GM10266 (cell line): ENCODE measurements around the gene SFSWAP.

ENCODE experiments used
- DNase-seq: peaks from one replicate; pipeline ENCODE4 v3.0.0; 2012; ENCODE audit errors: extremely low spot score
- TF ChIP-seq, protein P1 (sequence below): IDR thresholded peaks from 2 replicates; pipeline ENCODE4 v1.5.1; 2012; ENCODE audit warnings: mild to moderate bottlenecking, low read depth; ENCODE audit not compliant: control insufficient read depth, insufficient read depth; ENCODE audit errors: missing control alignments

The SFSWAP gene

DNA sequence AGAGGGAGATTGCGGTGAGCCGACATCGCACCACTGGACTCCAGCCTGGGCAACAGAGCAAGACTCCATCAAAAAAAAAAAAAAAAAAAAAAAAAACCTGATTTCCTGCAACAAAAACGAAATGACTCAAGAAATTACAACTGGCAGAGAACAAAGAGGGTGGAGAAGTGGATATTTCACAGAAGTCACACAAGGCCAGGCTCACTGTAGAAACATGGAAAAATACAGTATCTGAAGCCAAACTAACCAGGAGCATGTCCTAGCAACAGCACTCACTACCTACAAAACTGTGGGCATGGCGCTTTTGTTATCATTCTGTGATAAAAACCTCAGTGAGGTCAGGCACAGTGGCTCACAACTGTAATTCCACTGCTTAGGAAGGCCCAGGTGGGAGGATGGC is 105.6 kb downstream of the SFSWAP start:
- TF ChIP-seq, protein P1, sequence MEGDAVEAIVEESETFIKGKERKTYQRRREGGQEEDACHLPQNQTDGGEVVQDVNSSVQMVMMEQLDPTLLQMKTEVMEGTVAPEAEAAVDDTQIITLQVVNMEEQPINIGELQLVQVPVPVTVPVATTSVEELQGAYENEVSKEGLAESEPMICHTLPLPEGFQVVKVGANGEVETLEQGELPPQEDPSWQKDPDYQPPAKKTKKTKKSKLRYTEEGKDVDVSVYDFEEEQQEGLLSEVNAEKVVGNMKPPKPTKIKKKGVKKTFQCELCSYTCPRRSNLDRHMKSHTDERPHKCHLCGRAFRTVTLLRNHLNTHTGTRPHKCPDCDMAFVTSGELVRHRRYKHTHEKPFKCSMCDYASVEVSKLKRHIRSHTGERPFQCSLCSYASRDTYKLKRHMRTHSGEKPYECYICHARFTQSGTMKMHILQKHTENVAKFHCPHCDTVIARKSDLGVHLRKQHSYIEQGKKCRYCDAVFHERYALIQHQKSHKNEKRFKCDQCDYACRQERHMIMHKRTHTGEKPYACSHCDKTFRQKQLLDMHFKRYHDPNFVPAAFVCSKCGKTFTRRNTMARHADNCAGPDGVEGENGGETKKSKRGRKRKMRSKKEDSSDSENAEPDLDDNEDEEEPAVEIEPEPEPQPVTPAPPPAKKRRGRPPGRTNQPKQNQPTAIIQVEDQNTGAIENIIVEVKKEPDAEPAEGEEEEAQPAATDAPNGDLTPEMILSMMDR: no peak
- no peak for DNase-seq

DNA sequence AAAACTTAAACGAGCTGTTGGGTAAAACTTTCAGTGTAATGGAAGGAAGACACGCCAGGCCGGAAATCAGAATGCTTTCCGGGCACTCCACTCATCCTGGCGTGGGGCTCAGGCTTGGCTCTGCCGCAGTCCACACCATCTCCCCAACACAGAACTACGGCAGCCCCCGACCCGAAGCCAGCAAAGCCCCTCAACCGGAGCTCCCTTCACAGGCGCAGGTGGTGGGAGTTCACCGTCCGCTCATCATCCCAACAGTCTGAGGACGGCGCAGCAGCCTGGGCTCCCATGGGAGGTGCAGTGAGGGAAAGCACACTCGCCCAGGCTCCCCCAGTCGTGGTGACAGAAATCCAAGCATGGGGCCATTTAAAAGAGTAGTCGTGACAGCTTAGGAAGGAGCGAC is 106.4 kb downstream of the SFSWAP start:
- TF ChIP-seq, protein P1: no peak
- DNase-seq: no peak

DNA sequence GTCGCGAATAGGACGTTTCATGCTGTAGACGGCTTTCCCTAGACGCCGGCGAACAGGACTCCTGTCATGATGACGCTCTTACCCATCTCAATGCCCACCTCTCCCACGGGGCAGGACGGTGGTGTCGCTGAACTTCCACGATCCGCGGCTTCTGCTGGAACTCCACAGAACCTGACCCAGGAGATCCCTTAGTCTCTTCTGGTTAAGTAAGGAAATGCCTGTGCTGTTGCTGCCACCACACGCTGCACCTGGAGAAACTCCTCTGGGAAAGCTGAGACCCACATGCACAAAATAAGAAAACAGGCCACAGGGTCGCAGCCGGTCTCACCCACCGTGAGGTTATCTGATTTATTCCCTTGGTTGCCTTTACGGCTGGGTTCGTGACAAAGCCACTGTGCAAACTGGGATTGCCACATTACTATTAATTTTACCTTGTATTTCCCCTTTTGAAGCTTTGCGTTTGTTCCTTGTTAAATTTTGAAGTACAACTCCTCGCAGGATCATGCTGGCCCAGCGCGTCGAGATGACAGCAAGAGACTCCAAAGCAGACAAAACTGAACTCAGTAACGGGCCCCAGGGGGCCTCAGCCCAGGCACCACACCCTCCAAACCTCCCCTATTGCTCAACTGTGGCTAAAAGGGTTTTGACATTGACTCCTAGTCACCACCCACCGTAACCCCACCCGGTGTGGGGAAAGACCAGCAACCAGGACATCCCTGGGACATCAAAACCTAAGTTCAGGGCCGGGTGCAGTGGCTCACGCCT is 108.1 kb downstream of the SFSWAP start:
- no peak for DNase-seq
- TF ChIP-seq, protein P1: no peak

DNA sequence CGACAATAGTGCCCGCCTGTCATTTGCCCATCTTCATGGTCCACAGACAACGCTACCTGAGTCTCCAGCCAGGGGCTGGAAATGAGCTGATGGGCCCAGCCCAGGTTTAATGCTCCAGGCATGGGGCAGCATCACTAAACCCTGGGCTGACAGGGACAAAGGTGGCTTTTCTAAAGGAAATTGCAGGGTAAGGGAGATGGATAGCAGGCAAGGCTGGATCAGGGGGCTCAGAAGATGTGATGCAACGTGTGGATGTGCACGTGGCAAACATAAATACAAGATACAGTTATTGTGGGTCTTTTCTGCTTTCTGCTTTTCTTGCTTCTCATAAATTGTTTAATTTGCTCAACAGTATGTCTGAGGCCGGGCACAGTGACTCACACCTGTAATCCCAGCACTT is 113.6 kb downstream of the SFSWAP start:
- TF ChIP-seq, protein P1: no peak
- DNase-seq: no peak

DNA sequence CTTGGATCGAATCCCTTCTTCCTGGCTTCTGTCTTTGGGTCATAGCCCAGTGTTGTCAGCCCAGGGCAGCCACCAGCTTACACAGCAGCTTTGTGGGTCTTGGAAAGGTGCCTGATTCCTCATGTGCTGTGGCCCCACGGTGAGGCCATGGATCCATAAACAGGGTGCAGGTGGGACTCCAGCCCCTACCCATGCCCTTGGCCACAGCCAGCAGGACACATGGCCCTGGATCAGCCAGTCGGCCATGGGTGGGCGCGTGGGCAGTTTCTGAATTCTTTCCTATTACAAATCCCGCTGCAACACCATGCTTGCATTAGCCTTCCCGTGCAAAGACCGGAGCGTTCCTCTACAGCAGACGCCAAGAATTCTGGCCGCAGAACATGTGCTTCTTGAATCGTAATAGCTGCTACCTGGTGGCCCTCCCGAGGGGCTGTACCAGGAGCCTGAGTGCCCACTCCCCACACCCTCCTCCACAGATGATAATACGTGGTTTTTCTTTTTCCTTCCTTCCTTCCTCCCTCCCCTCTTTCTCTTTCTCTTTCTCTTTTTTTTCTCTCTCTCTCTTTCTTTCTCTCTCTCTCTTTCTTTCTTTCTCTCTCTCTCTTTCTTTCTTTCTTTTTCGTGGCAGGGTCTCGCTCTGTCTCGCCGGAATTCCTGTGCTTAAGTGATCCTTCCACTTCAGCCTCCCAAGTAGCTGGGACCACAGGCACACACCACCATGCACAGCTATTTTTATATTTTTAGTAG is 114.4 kb downstream of the SFSWAP start:
- TF ChIP-seq, protein P1: no peak

DNA sequence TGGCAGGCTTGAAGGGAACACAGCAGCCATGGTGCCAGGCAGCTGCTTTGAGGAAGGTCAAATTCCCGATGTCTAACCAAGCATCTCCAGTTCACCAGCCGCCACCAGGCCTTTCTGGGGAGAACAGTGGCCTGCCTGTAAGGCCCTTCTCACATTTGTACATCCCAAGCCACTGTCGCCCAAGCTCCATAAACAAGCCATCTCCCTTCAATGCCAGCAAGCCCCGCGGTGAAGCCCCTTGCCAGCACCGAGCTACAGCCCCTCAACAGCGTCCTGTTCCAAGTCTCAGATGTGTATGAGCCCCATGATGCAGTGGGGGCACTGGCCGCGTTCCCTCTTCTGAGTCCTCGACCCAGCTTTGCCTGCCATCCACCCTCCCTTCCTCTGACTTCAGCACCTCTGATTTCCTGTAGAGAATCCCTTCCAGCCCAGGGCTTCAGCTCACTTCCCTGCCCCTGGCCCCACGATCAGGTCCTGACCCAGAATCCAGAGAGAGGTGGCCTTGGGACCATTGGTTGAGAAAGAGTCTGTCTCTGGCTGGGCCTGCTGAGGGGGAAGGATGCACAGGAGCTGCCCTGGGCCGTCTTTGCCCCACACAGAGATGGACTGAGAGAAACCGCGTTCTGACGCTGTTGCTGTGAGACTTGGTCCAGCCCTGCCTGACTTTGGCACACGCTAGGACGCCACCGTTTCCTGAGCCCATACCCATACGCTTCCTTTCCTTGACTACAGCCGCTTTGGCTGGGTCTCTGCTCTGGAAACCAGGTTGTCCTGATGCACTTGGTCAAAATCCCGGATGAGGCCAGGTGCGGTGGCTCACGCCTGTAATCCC is 115.4 kb downstream of the SFSWAP start:
- no peak for DNase-seq
- TF ChIP-seq, protein P1: no peak

More for the DNA sequence above, 114.4 kb downstream of the SFSWAP start:
- DNase-seq: no peak
